Prostate gland (tissue), 2 donors: ENCODE measurements around the gene CERS6. TPM values are rescaled to one million over a fixed set of nuclear protein-coding genes. Genes with fewer than 3 reads are reported as not detected.

Experiments
- DNase-seq: peaks from one replicate; pipeline ENCODE4 v3.0.0-alpha.2; 2019; ENCODE audit warnings: low spot score
- H3K27ac ChIP-seq, 2 donors: fragments of 200-600 bp; sonication (generic); 2 replicates each; pipeline ENCODE4 v1.5.1; 2017 to 2019
- H3K27me3 ChIP-seq: fragments of 200-600 bp; sonication (generic); replicated peaks from 2 replicates; pipeline ENCODE4 v1.5.1; 2019; ENCODE audit not compliant: insufficient read depth
- H3K36me3 ChIP-seq, 2 donors: fragments of 200-600 bp; sonication (generic); 1 replicate in 1 of 2; 2 replicates in 1 of 2; pipeline versions ENCODE4 v1.5.1 to v1.8.1; 2017 to 2019
- H3K4me1 ChIP-seq: fragments of 200-600 bp; sonication (generic); replicated peaks from 2 replicates; pipeline ENCODE4 v1.5.1; 2019
- H3K4me3 ChIP-seq, 2 donors: fragments of 200-600 bp; sonication (generic); 2 replicates each; pipeline ENCODE4 v1.5.1; 2017 to 2019
- H3K9me3 ChIP-seq: fragments of 200-600 bp; sonication (generic); 2 replicates; pipeline ENCODE4 v1.5.1; 2017
- POLR2A ChIP-seq: fragments of 450-650 bp; IDR thresholded peaks from one replicate; pipeline ENCODE4 v1.6.1; 2016; ENCODE audit warnings: antibody characterized with exemption, mild to moderate bottlenecking
- POLR2AphosphoS5 ChIP-seq: sonication (generic); formaldehyde crosslinking; IDR thresholded peaks from one replicate; pipeline ENCODE4 v1.6.1; 2017; ENCODE audit warnings: antibody characterized with exemption
- WGBS: methylation state at CpG from one replicate; pipeline ENCODE4 v1.1.5; 2018; 5-methylcytosine and 5-hydroxymethylcytosine counted together
- intact Hi-C: fragments of 100-400 bp; cut with DNase I; formaldehyde crosslinking; loops from one replicate; pipeline ENCODE4 v1.14.2; 2022
- total RNA-seq, 2 donors: library from RNA; depleted of rRNA; stranded (reverse); fragments of >200 nt; gene quantifications; one replicate each; pipeline ENCODE4 v1.1.0, GENCODE V29; 2016
- TF ChIP-seq, protein P1 (sequence below), 4 experiments: fragments of 200-600 bp in 2 of 4; fragments of 450-650 bp in 2 of 4; sonication (generic) in 2 of 4; IDR thresholded peaks; 1 replicate in 3 of 4; 2 replicates in 1 of 4; pipeline ENCODE4 v1.5.1; 2016 to 2019; ENCODE audit warnings: antibody characterized with exemption in 4 of 4, mild to moderate bottlenecking in 2 of 4, moderate library complexity in 2 of 4

CERS6 gene
- total RNA-seq, 2 donors from 2014 or later, result 30.1 to 67.8 TPM

DNA sequence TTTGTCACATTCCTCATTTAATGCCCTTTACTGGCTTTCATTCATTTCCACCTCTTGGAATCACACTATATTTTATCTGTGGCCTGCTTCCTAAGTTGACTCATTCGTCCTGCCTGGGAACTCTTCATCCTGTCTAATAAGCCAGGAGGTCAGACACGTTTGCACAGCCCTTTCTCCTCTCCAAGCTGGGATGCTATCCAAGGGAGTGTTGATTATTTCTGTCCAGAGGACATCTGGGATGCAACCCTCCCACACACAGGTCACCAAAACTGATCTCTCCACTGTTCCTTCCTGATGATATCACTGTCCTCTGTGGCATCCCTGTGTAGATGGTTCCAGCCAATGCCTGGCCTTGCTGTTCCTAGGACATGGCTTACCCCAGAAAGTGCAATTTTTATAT lies 266.5 kb downstream of the CERS6 start:
- no peaks in the 10 kb centered on the region for H3K9me3 ChIP-seq

DNA sequence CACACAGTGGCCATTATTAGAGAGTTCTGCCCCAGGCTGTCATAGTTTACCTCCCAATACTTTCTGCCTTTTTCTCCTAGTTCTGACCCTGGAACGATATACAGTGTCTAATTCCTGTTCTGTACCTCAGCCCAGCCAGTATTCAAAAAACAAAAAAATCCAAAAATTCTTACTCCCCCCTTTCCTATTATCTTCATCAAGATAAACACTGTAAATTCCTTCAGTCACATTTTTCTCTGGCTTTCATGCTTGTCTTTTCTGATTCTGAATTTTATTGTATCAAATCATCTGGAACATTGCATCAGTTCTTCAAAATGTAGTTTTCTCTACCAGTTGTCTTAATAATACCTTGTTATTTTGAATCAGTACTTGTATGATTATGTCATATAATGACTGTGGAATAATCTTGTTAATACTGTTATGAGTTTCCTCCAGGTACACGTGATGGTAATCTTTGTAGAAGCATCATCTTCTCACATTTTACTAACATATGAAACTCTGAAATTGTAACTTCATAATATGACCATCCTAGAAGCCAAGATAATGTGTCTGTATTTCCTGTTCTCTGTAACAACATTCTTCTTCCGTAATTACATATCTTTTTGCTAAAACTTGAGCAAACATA lies 267.3 kb downstream of the CERS6 start:
- Histone ChIP-seq H3K4me1 (no peaks in the 10 kb centered on the region), H3K9me3 (no peaks in the 10 kb centered on the region), H3K27ac (no peak overlapping the region), H3K4me3 (no peak overlapping the region), H3K27me3 (no peaks in the 10 kb centered on the region), H3K36me3 (no peaks in the 10 kb centered on the region)
- TF ChIP-seq POLR2A, result no peak
- no peak for TF ChIP-seq POLR2AphosphoS5
- TF ChIP-seq, protein P1, sequence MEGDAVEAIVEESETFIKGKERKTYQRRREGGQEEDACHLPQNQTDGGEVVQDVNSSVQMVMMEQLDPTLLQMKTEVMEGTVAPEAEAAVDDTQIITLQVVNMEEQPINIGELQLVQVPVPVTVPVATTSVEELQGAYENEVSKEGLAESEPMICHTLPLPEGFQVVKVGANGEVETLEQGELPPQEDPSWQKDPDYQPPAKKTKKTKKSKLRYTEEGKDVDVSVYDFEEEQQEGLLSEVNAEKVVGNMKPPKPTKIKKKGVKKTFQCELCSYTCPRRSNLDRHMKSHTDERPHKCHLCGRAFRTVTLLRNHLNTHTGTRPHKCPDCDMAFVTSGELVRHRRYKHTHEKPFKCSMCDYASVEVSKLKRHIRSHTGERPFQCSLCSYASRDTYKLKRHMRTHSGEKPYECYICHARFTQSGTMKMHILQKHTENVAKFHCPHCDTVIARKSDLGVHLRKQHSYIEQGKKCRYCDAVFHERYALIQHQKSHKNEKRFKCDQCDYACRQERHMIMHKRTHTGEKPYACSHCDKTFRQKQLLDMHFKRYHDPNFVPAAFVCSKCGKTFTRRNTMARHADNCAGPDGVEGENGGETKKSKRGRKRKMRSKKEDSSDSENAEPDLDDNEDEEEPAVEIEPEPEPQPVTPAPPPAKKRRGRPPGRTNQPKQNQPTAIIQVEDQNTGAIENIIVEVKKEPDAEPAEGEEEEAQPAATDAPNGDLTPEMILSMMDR (IDR thresholded peaks at IDR 0.05), result no peak
- intact Hi-C loops, result no loop called here
- DNase-seq, result no peak
- WGBS, result 20% methylated on average over 3 of the region's 3 CpGs

More for the DNA sequence above, 266.5 kb downstream of the CERS6 start:
- H3K4me1 ChIP-seq, result no peaks in the 10 kb centered on the region
- no peaks in the 10 kb centered on the region for H3K36me3 ChIP-seq
- no peaks in the 10 kb centered on the region for H3K27me3 ChIP-seq
- intact Hi-C loops, result no loop called here
- WGBS, result 26% methylated on average over 2 of the region's 2 CpGs
- TF ChIP-seq POLR2A (no peak), POLR2AphosphoS5 (no peak)
- TF ChIP-seq, protein P1 (IDR thresholded peaks at IDR 0.05), result no peak
- no peak for DNase-seq
- no peak overlapping the region for H3K4me3 ChIP-seq
- H3K27ac ChIP-seq, result no peak overlapping the region

- H3K27me3 ChIP-seq, result no peaks in the 10 kb centered on the region
- intact Hi-C loops, result no loop called here
- TF ChIP-seq POLR2A, result no peak
- WGBS, result 58% methylated on average over 3 of the region's 3 CpGs
- H3K27ac ChIP-seq, result no peak overlapping the region
- no peak for DNase-seq
- H3K4me3 ChIP-seq, result no peak overlapping the region
- no peaks in the 10 kb centered on the region for H3K36me3 ChIP-seq
- no peaks in the 10 kb centered on the region for H3K9me3 ChIP-seq
- H3K4me1 ChIP-seq, result no peaks in the 10 kb centered on the region
Observed at GRCh38 chr2:168726375-168726774, 270.3 kb downstream of the CERS6 start.

GRCh38 chr2:168727904-168728470 lies 271.9 kb downstream of the CERS6 start:
- 89% methylated on average over 5 of the region's 5 CpGs for WGBS
- H3K36me3 ChIP-seq, result no peaks in the 10 kb centered on the region
- TF ChIP-seq POLR2AphosphoS5, result no peak
- TF ChIP-seq, protein P1 (IDR thresholded peaks at IDR 0.05), result no peak
- TF ChIP-seq POLR2A, result no peak
- H3K27ac ChIP-seq, result no peak overlapping the region
- H3K4me1 ChIP-seq, result no peaks in the 10 kb centered on the region
- no peak overlapping the region for H3K4me3 ChIP-seq
- no peaks in the 10 kb centered on the region for H3K9me3 ChIP-seq
- no peak for DNase-seq
- H3K27me3 ChIP-seq, result no peaks in the 10 kb centered on the region
- intact Hi-C loops, result no loop called here

GRCh38 chr2:168729455-168729854 lies 273.4 kb downstream of the CERS6 start:
- 95% methylated on average over 2 of the region's 2 CpGs for WGBS
- no peaks in the 10 kb centered on the region for H3K36me3 ChIP-seq
- no peaks in the 10 kb centered on the region for H3K9me3 ChIP-seq
- intact Hi-C loops, result no loop called here
- TF ChIP-seq, protein P1 (IDR thresholded peaks at IDR 0.05), result no peak
- H3K27ac ChIP-seq, result no peak overlapping the region
- no peaks in the 10 kb centered on the region for H3K4me1 ChIP-seq
- H3K4me3 ChIP-seq, result no peak overlapping the region
- no peak for DNase-seq
- H3K27me3 ChIP-seq, result no peaks in the 10 kb centered on the region
